Measurements from ENCODE around the gene ADGRV1.

GRCh38 chr5:91122651-91123050, 564.1 kb downstream of the ADGRV1 start:
- no peak for TF ChIP-seq MAX (IDR thresholded peaks at IDR 0.05)
- TF ChIP-seq EP300 (IDR thresholded peaks at IDR 0.05; ENCODE audit: borderline replicate concordance), result no peak
- TF ChIP-seq USF1 (IDR thresholded peaks at IDR 0.05), result no peak
- no peak for TF ChIP-seq RAD21 (IDR thresholded peaks at IDR 0.05; ENCODE audit: low read depth)
- no peak for TF ChIP-seq YY1 (IDR thresholded peaks at IDR 0.05; ENCODE audit: low read depth)
- no peak for TF ChIP-seq REST (IDR thresholded peaks at IDR 0.05; ENCODE audit: low read depth)
- no peak for TF ChIP-seq TAF1 (IDR thresholded peaks at IDR 0.05; ENCODE audit: low read depth)
- TF ChIP-seq CREB1 (IDR thresholded peaks at IDR 0.05; ENCODE audit: low read depth), result no peak
- TF ChIP-seq NFIC (IDR thresholded peaks at IDR 0.05), result no peak
- no peak for TF ChIP-seq CEBPB (IDR thresholded peaks at IDR 0.05)
